Vagina (tissue), 2 donors: ENCODE measurements around the gene PROS1.

Experiments used
- CTCF ChIP-seq, 3 experiments: fragments of 450-650 bp in 2 of 3; fragments of 200-600 bp in 1 of 3; sonication (generic) in 1 of 3; IDR thresholded peaks; one replicate each; pipeline ENCODE4 v1.5.1; 2017 to 2019; ENCODE audit warnings: antibody characterized with exemption in 3 of 3, mild to moderate bottlenecking in 2 of 3, moderate library complexity in 2 of 3
- POLR2A ChIP-seq, 2 donors: fragments of 450-650 bp; IDR thresholded peaks; one replicate each; pipeline ENCODE4 v1.6.1; 2017; ENCODE audit warnings: antibody characterized with exemption in 2 of 2, mild to moderate bottlenecking in 2 of 2, moderate library complexity in 2 of 2
- POLR2AphosphoS5 ChIP-seq, 2 donors: sonication (generic); formaldehyde crosslinking; IDR thresholded peaks; one replicate each; pipeline ENCODE4 v1.9.0; 2017; ENCODE audit warnings: antibody characterized with exemption in 2 of 2, mild to moderate bottlenecking in 2 of 2, low read depth in 1 of 2; ENCODE audit not compliant: insufficient read depth in 1 of 2

GRCh38 chr3:93855401-93855800, 118.3 kb downstream of the PROS1 start:
- TF ChIP-seq CTCF (IDR thresholded peaks at IDR 0.05) (no peak), POLR2AphosphoS5 (IDR thresholded peaks at IDR 0.05; ENCODE audit: insufficient read depth in 1 of 2, low read depth in 1 of 2) (no peak), POLR2A (IDR thresholded peaks at IDR 0.05) (no peak)
